IMR-90 (cell line): ENCODE results near the gene FOXO1.

Experiments used
- BHLHE40 ChIP-seq: fragments of 150-350 bp; IDR thresholded peaks from 2 replicates; pipeline ENCODE4 v1.6.1; 2016; ENCODE audit warnings: mild to moderate bottlenecking, low read depth, low read length
- CEBPB ChIP-seq: IDR thresholded peaks from 2 replicates; pipeline ENCODE4 v1.6.1; 2012; ENCODE audit warnings: low read depth, low read length, improper control_type of control experiment
- CHD1 ChIP-seq: IDR thresholded peaks from 2 replicates; pipeline ENCODE4 v1.6.1; 2012; ENCODE audit warnings: low read depth, low read length, improper control_type of control experiment
- MAZ ChIP-seq: IDR thresholded peaks from 2 replicates; pipeline ENCODE4 v1.6.1; 2012; ENCODE audit warnings: low read depth, mild to moderate bottlenecking, low read length, improper control_type of control experiment, moderate library complexity, borderline replicate concordance
- MXI1 ChIP-seq: IDR thresholded peaks from 2 replicates; pipeline ENCODE4 v1.6.1; 2012; ENCODE audit warnings: low read depth, mild to moderate bottlenecking, low read length, moderate library complexity, borderline replicate concordance
- POLR2A ChIP-seq: IDR thresholded peaks from 2 replicates; pipeline ENCODE4 v1.6.1; 2012; ENCODE audit warnings: mild to moderate bottlenecking, low read depth, low read length
- RAD21 ChIP-seq: IDR thresholded peaks from 2 replicates; pipeline ENCODE4 v1.6.1; 2012; ENCODE audit warnings: low read length, improper control_type of control experiment
- RCOR1 ChIP-seq: IDR thresholded peaks from 2 replicates; pipeline ENCODE4 v1.6.1; 2012; ENCODE audit warnings: mild to moderate bottlenecking, low read length, improper control_type of control experiment; ENCODE audit not compliant: insufficient replicate concordance
- RFX5 ChIP-seq: IDR thresholded peaks from 2 replicates; pipeline ENCODE4 v1.8.0; 2012; ENCODE audit warnings: low read depth, mild to moderate bottlenecking, low read length, moderate library complexity
- SMC3 ChIP-seq: fragments of 150-350 bp; IDR thresholded peaks from 2 replicates; pipeline ENCODE4 v1.6.1; 2016; ENCODE audit warnings: low read depth, mild to moderate bottlenecking, antibody characterized with exemption, low read length, moderate library complexity
- TF ChIP-seq, protein P1 (sequence below): conservative IDR thresholded peaks from 2 replicates; pipeline ENCODE4 v1.5.1; 2012; ENCODE audit warnings: mild to moderate bottlenecking, low read depth, low read length, improper control_type of control experiment

DNA sequence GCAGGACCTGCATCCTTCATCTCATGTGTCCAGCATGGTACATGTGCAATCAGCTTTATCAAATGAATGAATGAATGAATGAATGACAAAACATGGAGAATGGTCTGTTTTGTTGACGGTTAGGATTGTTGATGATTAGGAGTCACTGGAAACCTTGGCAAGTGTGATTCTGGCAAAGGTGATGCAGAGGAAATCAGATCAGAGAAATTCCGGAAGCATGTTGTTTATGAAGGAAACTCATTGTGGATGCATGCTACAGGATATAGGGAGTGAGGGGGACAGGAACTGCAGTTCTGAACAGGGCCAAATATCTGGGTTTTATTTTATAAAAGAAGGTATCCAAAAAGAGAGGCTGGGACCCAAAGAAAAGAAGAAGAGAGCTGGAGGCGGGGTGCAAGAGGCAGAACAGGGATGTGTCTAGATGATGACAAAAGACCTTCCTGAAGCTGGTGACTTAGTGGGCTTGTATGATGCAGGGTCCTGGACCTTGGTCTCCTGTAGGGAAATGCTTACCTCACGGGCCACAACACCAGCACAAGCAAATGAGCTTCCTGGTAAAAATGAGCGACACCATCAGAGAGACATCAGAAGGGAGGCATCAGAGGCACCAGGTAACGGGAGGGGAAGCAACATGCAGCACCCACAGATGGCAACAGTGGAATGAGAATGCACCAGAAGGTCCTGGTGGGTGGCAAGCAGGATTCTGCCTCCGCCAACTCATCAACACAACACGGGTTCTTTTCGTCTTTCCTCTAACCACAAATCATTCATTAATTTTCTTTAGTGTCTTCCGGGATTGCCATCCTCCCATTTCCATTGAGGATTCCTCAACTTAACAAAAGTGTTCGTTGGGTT lies 159.6 kb downstream of the FOXO1 start:
- no peak for TF ChIP-seq POLR2A
- TF ChIP-seq, protein P1, sequence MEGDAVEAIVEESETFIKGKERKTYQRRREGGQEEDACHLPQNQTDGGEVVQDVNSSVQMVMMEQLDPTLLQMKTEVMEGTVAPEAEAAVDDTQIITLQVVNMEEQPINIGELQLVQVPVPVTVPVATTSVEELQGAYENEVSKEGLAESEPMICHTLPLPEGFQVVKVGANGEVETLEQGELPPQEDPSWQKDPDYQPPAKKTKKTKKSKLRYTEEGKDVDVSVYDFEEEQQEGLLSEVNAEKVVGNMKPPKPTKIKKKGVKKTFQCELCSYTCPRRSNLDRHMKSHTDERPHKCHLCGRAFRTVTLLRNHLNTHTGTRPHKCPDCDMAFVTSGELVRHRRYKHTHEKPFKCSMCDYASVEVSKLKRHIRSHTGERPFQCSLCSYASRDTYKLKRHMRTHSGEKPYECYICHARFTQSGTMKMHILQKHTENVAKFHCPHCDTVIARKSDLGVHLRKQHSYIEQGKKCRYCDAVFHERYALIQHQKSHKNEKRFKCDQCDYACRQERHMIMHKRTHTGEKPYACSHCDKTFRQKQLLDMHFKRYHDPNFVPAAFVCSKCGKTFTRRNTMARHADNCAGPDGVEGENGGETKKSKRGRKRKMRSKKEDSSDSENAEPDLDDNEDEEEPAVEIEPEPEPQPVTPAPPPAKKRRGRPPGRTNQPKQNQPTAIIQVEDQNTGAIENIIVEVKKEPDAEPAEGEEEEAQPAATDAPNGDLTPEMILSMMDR: no peak
- TF ChIP-seq BHLHE40: no peak
- TF ChIP-seq SMC3: no peak
- no peak for TF ChIP-seq RAD21
- TF ChIP-seq MXI1: no peak
- no peak for TF ChIP-seq RFX5
- TF ChIP-seq MAZ: no peak
- no peak for TF ChIP-seq CEBPB
- no peak for TF ChIP-seq CHD1
- TF ChIP-seq RCOR1: no peak
